ENCODE measurements around the gene CNNM2.

Gene CNNM2

DNA sequence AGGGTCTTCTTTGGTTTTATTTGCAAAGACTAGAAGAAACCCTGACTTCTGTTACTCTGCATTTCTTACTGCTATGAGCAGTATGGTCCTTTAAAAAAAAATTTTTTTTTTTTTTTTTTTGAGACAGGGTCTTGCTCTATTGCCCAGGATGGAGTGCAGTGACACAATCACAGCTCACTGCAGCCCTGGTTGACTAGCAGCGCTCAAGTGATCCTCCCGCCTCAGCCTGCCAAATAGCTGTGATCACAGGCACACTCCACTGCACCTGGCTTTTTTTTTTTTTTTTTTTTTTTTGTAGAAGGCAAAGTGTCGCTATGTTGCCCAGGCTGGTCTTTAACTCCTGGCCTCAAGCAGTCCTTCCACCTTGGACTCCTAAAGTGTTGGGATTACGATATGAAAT lies 17.4 kb downstream of the CNNM2 start:
- no peaks in the 10 kb centered on the region for H4K20me1 ChIP-seq
- H3K27me3 ChIP-seq: no peaks in the 10 kb centered on the region
- no peak overlapping the region for H3K4me3 ChIP-seq
- no peak overlapping the region for H3K27ac ChIP-seq
- H3K4me1 ChIP-seq: peaks cover 0 to 12% (median 8%) of the 10 kb centered on the region in 10 experiments; a peak in 7 of 20 replicates
- H3K9me3 ChIP-seq (replicated peaks in 1 of 11): peaks cover 12 to 25% (median 19%) of the 10 kb centered on the region in 11 experiments; a peak in 19 of 22 replicates
- H3K36me3 ChIP-seq: 0 out of 22 replicates have a peak, but pooled peaks cover 0 to 7% (median 0%) of the 10 kb centered on the region in 11 experiments
- no peak for TF ChIP-seq Cebpa-rat (IDR thresholded peaks at IDR 0.05)
- no peak overlapping the region for H3K4me2 ChIP-seq
- H3K9ac ChIP-seq: no peak overlapping the region

DNA sequence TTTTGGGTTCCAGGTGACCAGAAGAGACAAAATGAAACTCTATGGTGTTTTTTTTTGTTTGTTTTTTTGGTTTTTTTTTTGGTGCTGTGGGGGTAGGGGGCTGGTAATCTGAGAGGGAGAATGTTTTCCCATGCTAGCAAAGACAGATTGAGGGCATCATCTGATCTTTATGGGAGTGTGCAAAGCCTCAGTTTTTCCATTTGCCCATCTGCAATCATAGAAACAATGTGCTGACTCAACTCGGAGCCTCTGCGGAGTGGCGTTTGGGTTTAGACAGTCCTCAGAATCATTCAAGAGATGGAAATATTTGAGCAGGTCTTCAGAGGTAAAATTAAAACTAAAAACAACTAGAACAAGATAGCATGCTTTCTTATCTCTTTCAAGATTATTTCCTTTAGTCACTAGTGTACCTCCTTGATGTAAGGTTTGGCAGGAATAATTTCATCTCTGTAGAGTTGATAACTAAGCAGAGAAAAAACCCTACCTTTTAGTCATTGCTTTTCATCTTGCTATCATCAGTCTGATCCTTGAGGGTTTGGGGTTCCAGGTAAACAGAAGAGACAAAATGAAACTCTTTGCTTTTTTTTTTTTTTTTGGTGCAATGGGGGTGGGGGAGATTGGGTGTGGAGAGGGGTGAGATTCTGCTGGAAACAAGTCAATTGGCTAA lies 18.0 kb downstream of the CNNM2 start:
- TF ChIP-seq Cebpa-rat (IDR thresholded peaks at IDR 0.05): no peak
- H3K4me3 ChIP-seq: no peak overlapping the region
- no peaks in the 10 kb centered on the region for H3K27me3 ChIP-seq
- 0 out of 22 replicates have a peak, but pooled peaks cover 0 to 3% (median 0%) of the 10 kb centered on the region in 11 experiments for H3K36me3 ChIP-seq
- H3K9ac ChIP-seq: no peak overlapping the region
- H3K4me1 ChIP-seq: peaks cover 0 to 12% (median 8%) of the 10 kb centered on the region in 10 experiments; a peak in 7 of 20 replicates
- peaks cover 9 to 19% (median 14%) of the 10 kb centered on the region in 11 experiments; a peak in 19 of 22 replicates for H3K9me3 ChIP-seq (replicated peaks in 1 of 11)
- peak overlapping the region in 3 of 11 experiments; percentile 7 to 34 (median 7); a peak in 2 of 22 replicates for H3K4me2 ChIP-seq
- no peaks in the 10 kb centered on the region for H4K20me1 ChIP-seq
- H3K27ac ChIP-seq: no peak overlapping the region

DNA sequence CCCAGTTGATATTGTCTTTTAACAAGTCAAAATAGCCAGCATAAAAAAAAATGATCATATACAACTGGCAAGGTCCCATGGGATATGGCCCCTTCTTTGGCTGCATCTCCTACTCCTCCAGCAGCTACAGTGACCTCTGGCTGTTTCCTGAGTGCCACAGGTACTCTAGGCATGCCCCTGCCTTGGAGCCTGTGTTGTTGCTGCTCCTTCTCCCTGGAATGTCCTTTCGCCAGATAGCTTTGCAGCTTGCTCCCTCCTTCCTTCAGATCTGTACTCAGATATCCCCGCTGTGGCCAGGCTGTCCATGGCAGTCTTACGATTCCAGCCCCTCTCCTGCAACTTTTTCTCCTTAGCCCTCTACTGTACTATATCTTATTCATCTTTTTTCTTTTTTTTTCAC lies 23.3 kb downstream of the CNNM2 start:
- H3K9me3 ChIP-seq (replicated peaks in 1 of 11): no peaks in the 10 kb centered on the region
- no peak overlapping the region for H3K27ac ChIP-seq
- H3K36me3 ChIP-seq: no peaks in the 10 kb centered on the region
- H3K9ac ChIP-seq: no peak overlapping the region
- H3K4me2 ChIP-seq: no peak overlapping the region
- H3K4me1 ChIP-seq: peaks cover 0 to 6% (median 4%) of the 10 kb centered on the region in 10 experiments; a peak in 7 of 20 replicates
- no peak for TF ChIP-seq Cebpa-rat (IDR thresholded peaks at IDR 0.05)
- H3K4me3 ChIP-seq: no peak overlapping the region
- no peaks in the 10 kb centered on the region for H4K20me1 ChIP-seq
- no peaks in the 10 kb centered on the region for H3K27me3 ChIP-seq

DNA sequence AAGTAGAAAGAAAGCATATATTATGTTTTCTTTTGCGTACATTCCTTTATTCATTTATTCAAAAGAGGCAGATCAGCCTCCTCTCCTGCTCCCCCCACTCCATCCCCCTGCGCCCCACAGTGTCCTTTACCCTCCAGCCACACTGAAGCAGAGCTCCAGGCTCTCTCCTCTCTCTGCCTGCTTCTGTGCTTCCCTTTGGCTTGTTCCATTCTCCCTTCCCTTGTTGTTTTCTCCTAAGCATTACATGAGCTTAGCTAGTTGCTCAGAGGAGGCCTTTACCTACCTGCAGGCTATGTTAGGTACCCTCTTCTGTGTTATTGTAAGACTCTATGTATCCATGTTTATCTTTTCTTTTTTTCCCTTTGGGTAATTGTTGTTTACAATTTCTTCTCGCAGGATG lies 27.4 kb downstream of the CNNM2 start:
- TF ChIP-seq Cebpa-rat (IDR thresholded peaks at IDR 0.05): no peak
- Histone ChIP-seq H4K20me1 (no peaks in the 10 kb centered on the region), H3K4me1 (no peaks in the 10 kb centered on the region), H3K27me3 (no peaks in the 10 kb centered on the region), H3K9me3 (replicated peaks in 1 of 11) (no peaks in the 10 kb centered on the region), H3K9ac (no peak overlapping the region), H3K36me3 (no peaks in the 10 kb centered on the region), H3K4me2 (no peak overlapping the region), H3K27ac (no peak overlapping the region), H3K4me3 (no peak overlapping the region)

- Histone ChIP-seq H3K4me2 (no peak overlapping the region), H3K9me3 (replicated peaks in 1 of 11) (no peaks in the 10 kb centered on the region), H3K9ac (no peak overlapping the region), H3K27ac (no peak overlapping the region), H4K20me1 (no peaks in the 10 kb centered on the region), H3K27me3 (no peaks in the 10 kb centered on the region), H3K4me3 (no peak overlapping the region), H3K36me3 (no peaks in the 10 kb centered on the region), H3K4me1 (no peaks in the 10 kb centered on the region)
- TF ChIP-seq Cebpa-rat (IDR thresholded peaks at IDR 0.05): no peak
Observed at GRCh38 chr10:102945962-102946361, 27.9 kb downstream of the CNNM2 start.

- no peak overlapping the region for H3K4me2 ChIP-seq
- no peaks in the 10 kb centered on the region for H3K27me3 ChIP-seq
- no peaks in the 10 kb centered on the region for H4K20me1 ChIP-seq
- no peak overlapping the region for H3K4me3 ChIP-seq
- no peaks in the 10 kb centered on the region for H3K4me1 ChIP-seq
- TF ChIP-seq Cebpa-rat (IDR thresholded peaks at IDR 0.05): no peak
- no peak overlapping the region for H3K27ac ChIP-seq
- H3K9ac ChIP-seq: no peak overlapping the region
- no peaks in the 10 kb centered on the region for H3K36me3 ChIP-seq
- H3K9me3 ChIP-seq (replicated peaks in 1 of 11): no peaks in the 10 kb centered on the region
Observed at GRCh38 chr10:102946992-102947391, 28.9 kb downstream of the CNNM2 start.

- Histone ChIP-seq H3K9ac (no peak overlapping the region), H3K36me3 (no peaks in the 10 kb centered on the region), H3K27ac (no peak overlapping the region), H3K4me3 (no peak overlapping the region), H3K27me3 (no peaks in the 10 kb centered on the region), H3K4me1 (no peaks in the 10 kb centered on the region), H4K20me1 (no peaks in the 10 kb centered on the region), H3K4me2 (no peak overlapping the region), H3K9me3 (replicated peaks in 1 of 11) (no peaks in the 10 kb centered on the region)
- TF ChIP-seq Cebpa-rat (IDR thresholded peaks at IDR 0.05): no peak
Observed at GRCh38 chr10:102948176-102948575, 30.1 kb downstream of the CNNM2 start.

- H4K20me1 ChIP-seq: no peaks in the 10 kb centered on the region
- H3K36me3 ChIP-seq: no peaks in the 10 kb centered on the region
- H3K27me3 ChIP-seq: no peaks in the 10 kb centered on the region
- H3K4me2 ChIP-seq: no peak overlapping the region
- H3K27ac ChIP-seq: no peak overlapping the region
- no peaks in the 10 kb centered on the region for H3K9me3 ChIP-seq (replicated peaks in 1 of 11)
- TF ChIP-seq Cebpa-rat (IDR thresholded peaks at IDR 0.05): no peak
- H3K4me1 ChIP-seq: no peaks in the 10 kb centered on the region
- no peak overlapping the region for H3K4me3 ChIP-seq
- no peak overlapping the region for H3K9ac ChIP-seq
Observed at GRCh38 chr10:102948786-102949185, 30.7 kb downstream of the CNNM2 start.

DNA sequence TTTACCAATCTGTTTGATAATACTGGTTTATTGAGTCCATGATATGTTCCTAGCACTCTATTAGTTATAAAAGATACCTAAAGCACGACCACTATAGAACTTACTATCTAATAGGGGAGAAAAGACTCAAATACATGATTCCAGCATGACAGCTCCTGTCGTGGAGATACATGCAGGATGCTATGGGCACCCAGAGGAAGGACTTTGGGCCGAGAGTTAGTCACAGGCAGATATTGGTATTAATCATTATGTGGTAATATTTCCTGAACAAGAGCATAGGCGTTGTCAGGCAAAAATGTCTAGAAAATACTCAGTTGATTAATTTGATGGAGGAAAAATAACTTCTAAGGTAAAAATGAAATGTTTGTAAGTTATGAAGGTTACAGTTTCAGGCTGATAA lies 31.8 kb downstream of the CNNM2 start:
- no peak overlapping the region for H3K27ac ChIP-seq
- H3K4me1 ChIP-seq: no peaks in the 10 kb centered on the region
- no peaks in the 10 kb centered on the region; a peak in 1 of 22 replicates for H3K36me3 ChIP-seq
- TF ChIP-seq Cebpa-rat (IDR thresholded peaks at IDR 0.05): no peak
- H3K9me3 ChIP-seq (replicated peaks in 1 of 11): peaks cover 0 to 7% (median 6%) of the 10 kb centered on the region in 11 experiments; a peak in 8 of 22 replicates
- no peak overlapping the region for H3K4me3 ChIP-seq
- no peak overlapping the region for H3K9ac ChIP-seq
- H4K20me1 ChIP-seq: no peaks in the 10 kb centered on the region
- H3K27me3 ChIP-seq: no peaks in the 10 kb centered on the region
- no peak overlapping the region for H3K4me2 ChIP-seq

GRCh38 chr10:102951316-102951715 lies 33.2 kb downstream of the CNNM2 start:
- H3K9ac ChIP-seq: no peak overlapping the region

More at GRCh38 chr10:102951316-102951715, 33.2 kb downstream of the CNNM2 start:
- TF ChIP-seq Cebpa-rat (IDR thresholded peaks at IDR 0.05): no peak
- Histone ChIP-seq H3K4me3 (no peak overlapping the region), H3K27ac (no peak overlapping the region), H3K4me1 (no peaks in the 10 kb centered on the region), H3K27me3 (no peaks in the 10 kb centered on the region), H3K9me3 (replicated peaks in 1 of 11) (peaks cover 0 to 9% (median 7%) of the 10 kb centered on the region in 11 experiments; a peak in 8 of 22 replicates), H4K20me1 (no peaks in the 10 kb centered on the region), H3K36me3 (no peaks in the 10 kb centered on the region; a peak in 1 of 22 replicates), H3K4me2 (no peak overlapping the region)

Measured in BLaER1 treated with 17β-estradiol and CSF1 and Interleukin-3, amounts not matched to agents 10 nM and 100 nM (cell line).